CD14-positive monocyte (primary cell): Measurements from ENCODE around the gene SPATA22. TPM values are rescaled to one million over a fixed set of nuclear protein-coding genes. Genes with fewer than 3 reads are reported as not detected.

ENCODE experiments used
- DNase-seq, 3 donors: peaks; one replicate each; pipeline ENCODE4 v3.0.0-alpha.2; 2011 to 2022
- H2AFZ ChIP-seq: 2 replicates; pipeline ENCODE4 v1.6.0; 2012; ENCODE audit warnings: mild to moderate bottlenecking, low read depth, low read length, inconsistent platforms; ENCODE audit not compliant: insufficient read depth, poor library complexity, severe bottlenecking
- H3K27ac ChIP-seq, 2 donors: 1 replicate in 1 of 2; 2 replicates in 1 of 2; pipeline ENCODE4 v1.5.1; 2012 to 2013; ENCODE audit warnings: low read length in 2 of 2, control low read depth in 1 of 2, inconsistent platforms in 1 of 2, low read depth in 1 of 2, mild to moderate bottlenecking in 1 of 2
- H3K27me3 ChIP-seq, 2 donors: one replicate each; pipeline versions ENCODE4 v1.6.0 to v1.6.1; 2011 to 2013; ENCODE audit warnings: low read length in 2 of 2; ENCODE audit not compliant: control insufficient read depth in 2 of 2, insufficient read depth in 2 of 2
- H3K36me3 ChIP-seq, 2 donors: replicated peaks in 1 of 2; 1 replicate in 1 of 2; 2 replicates in 1 of 2; pipeline versions ENCODE4 v1.5.1 to v1.6.1; 2012 to 2013; ENCODE audit warnings: low read length in 2 of 2, control low read depth in 1 of 2, inconsistent platforms in 1 of 2, mild to moderate bottlenecking in 1 of 2; ENCODE audit not compliant: insufficient read depth in 2 of 2, control insufficient read depth in 1 of 2
- H3K4me1 ChIP-seq, 2 donors: 1 replicate in 1 of 2; 2 replicates in 1 of 2; pipeline versions ENCODE4 v1.5.1 to v1.6.1; 2012 to 2013; ENCODE audit warnings: low read length in 2 of 2, control low read depth in 1 of 2, inconsistent platforms in 1 of 2, mild to moderate bottlenecking in 1 of 2, moderate library complexity in 1 of 2; ENCODE audit not compliant: insufficient read depth in 2 of 2, control insufficient read depth in 1 of 2
- H3K4me2 ChIP-seq: replicated peaks from 2 replicates; pipeline ENCODE3; 2012; ENCODE audit warnings: low read length, moderate library complexity, mild to moderate bottlenecking; ENCODE audit not compliant: poor library complexity, severe bottlenecking; ENCODE audit errors: extremely low read depth
- H3K4me3 ChIP-seq, 3 experiments: fragments of 200-600 bp in 1 of 3; sonication (generic) in 1 of 3; replicated peaks in 1 of 3; 1 replicate in 2 of 3; 2 replicates in 1 of 3; pipeline ENCODE4 v1.5.1; 2011 to 2013; ENCODE audit warnings: low read length in 3 of 3, mild to moderate bottlenecking in 3 of 3, control low read depth in 2 of 3, low read depth in 2 of 3, inconsistent platforms in 1 of 3, moderate library complexity in 1 of 3
- H3K79me2 ChIP-seq: 2 replicates; pipeline ENCODE4 v1.6.0; 2012; ENCODE audit warnings: mild to moderate bottlenecking, control low read depth, inconsistent platforms, low read length, moderate library complexity; ENCODE audit not compliant: insufficient read depth
- H3K9ac ChIP-seq: 2 replicates; pipeline ENCODE4 v1.6.0; 2017; ENCODE audit warnings: low read length, mild to moderate bottlenecking; ENCODE audit not compliant: insufficient read depth, poor library complexity, severe bottlenecking
- H3K9me3 ChIP-seq, 2 donors: replicated peaks in 1 of 2; 1 replicate in 1 of 2; 2 replicates in 1 of 2; pipeline versions ENCODE4 v1.5.1 to v1.6.1; 2012 to 2013; ENCODE audit warnings: low read length in 2 of 2, control low read depth in 1 of 2; ENCODE audit not compliant: control insufficient read depth in 1 of 2, insufficient read depth in 1 of 2
- H4K20me1 ChIP-seq: 2 replicates; pipeline ENCODE4 v1.6.0; 2012; ENCODE audit warnings: mild to moderate bottlenecking, low read length, control low read depth, moderate library complexity; ENCODE audit not compliant: insufficient read depth
- H3K27ac Mint-ChIP-seq, 7 donors: one replicate each; pipeline ENCODE4 v1.8.0; 2020; ENCODE audit warnings: mild to moderate bottlenecking in 7 of 7, mixed read lengths in 7 of 7, moderate library complexity in 6 of 7, inconsistent platforms in 2 of 7
- H3K27me3 Mint-ChIP-seq, 3 donors: one replicate each; pipeline ENCODE4 v1.8.0; 2021 to 2022; ENCODE audit warnings: low read depth in 3 of 3, mild to moderate bottlenecking in 3 of 3, mixed read lengths in 3 of 3, moderate library complexity in 3 of 3, inconsistent platforms in 1 of 3
- H3K36me3 Mint-ChIP-seq, 2 donors: one replicate each; pipeline ENCODE4 v1.8.0; 2020; ENCODE audit warnings: mixed read lengths in 2 of 2, inconsistent platforms in 1 of 2, mild to moderate bottlenecking in 1 of 2
- H3K4me1 Mint-ChIP-seq: one replicate; pipeline ENCODE4 v1.8.0; 2020; ENCODE audit warnings: mild to moderate bottlenecking, mixed read lengths
- H3K4me3 Mint-ChIP-seq, 2 donors: one replicate each; pipeline ENCODE4 v1.8.0; 2020; ENCODE audit warnings: mild to moderate bottlenecking in 2 of 2, mixed read lengths in 2 of 2, moderate library complexity in 1 of 2
- H3K9me3 Mint-ChIP-seq, 7 donors: one replicate each; pipeline ENCODE4 v1.8.0; 2020 to 2022; ENCODE audit warnings: mixed read lengths in 7 of 7, mild to moderate bottlenecking in 6 of 7, moderate library complexity in 6 of 7, inconsistent platforms in 2 of 7
- WGBS: methylation state at CpG from one replicate; pipeline ENCODE4 v1.1.5; 2013; ENCODE audit warnings: missing lambda C conversion rate; ENCODE audit not compliant: insufficient coverage; 5-methylcytosine and 5-hydroxymethylcytosine counted together
- intact Hi-C, 2 donors: fragments of 100-400 bp; cut with micrococcal nuclease; formaldehyde crosslinking; loops; one replicate each; pipeline versions ENCODE4 v1.15.0 to v1.15.1; 2023
- polyA plus RNA-seq, 3 donors: library from polyadenylated mRNA; depleted of rRNA in 1 of 3; unstranded in 2 of 3; stranded (reverse) in 1 of 3; fragments of 300-500 nt in 2 of 3; fragments of >200 nt in 1 of 3; fragmentation: Illumina TruSeq in 2 of 3; gene quantifications; 1 replicate in 2 of 3; 2 replicates in 1 of 3; pipeline ENCODE4 v1.2.3, GENCODE V29; 2012 to 2021
- TF ChIP-seq, protein P1 (sequence below): fragments of 200-600 bp; IDR thresholded peaks from one replicate; pipeline ENCODE4 v1.8.0; 2022; ENCODE audit warnings: antibody characterized with exemption, mild to moderate bottlenecking

Gene SPATA22
- polyA plus RNA-seq, 3 donors = 0.13 TPM; not detected in 2

GRCh38 chr17:3475251-3475685, 3.6 kb upstream of the SPATA22 start:
- peaks cover 3 to 16% (median 9%) of the 10 kb centered on the region in 7 donors for H3K9me3 Mint-ChIP-seq
- WGBS = 100% methylated on average over 1 of the region's 4 CpGs
- H3K4me1 Mint-ChIP-seq = peaks cover 5% of the 10 kb centered on the region
- no peak overlapping the region for H3K27ac ChIP-seq
- peaks cover 2 to 9% (median 8%) of the 10 kb centered on the region in 3 donors for H3K27me3 Mint-ChIP-seq
- H3K36me3 Mint-ChIP-seq = no peaks in the 10 kb centered on the region
- no peak overlapping the region for H3K9ac ChIP-seq
- TF ChIP-seq, protein P1, sequence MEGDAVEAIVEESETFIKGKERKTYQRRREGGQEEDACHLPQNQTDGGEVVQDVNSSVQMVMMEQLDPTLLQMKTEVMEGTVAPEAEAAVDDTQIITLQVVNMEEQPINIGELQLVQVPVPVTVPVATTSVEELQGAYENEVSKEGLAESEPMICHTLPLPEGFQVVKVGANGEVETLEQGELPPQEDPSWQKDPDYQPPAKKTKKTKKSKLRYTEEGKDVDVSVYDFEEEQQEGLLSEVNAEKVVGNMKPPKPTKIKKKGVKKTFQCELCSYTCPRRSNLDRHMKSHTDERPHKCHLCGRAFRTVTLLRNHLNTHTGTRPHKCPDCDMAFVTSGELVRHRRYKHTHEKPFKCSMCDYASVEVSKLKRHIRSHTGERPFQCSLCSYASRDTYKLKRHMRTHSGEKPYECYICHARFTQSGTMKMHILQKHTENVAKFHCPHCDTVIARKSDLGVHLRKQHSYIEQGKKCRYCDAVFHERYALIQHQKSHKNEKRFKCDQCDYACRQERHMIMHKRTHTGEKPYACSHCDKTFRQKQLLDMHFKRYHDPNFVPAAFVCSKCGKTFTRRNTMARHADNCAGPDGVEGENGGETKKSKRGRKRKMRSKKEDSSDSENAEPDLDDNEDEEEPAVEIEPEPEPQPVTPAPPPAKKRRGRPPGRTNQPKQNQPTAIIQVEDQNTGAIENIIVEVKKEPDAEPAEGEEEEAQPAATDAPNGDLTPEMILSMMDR = no peak
- no peak overlapping the region for H3K4me2 ChIP-seq
- peaks cover 0 to 3% of the 10 kb centered on the region in 2 donors for H3K9me3 ChIP-seq
- H3K4me3 Mint-ChIP-seq = no peak overlapping the region
- DNase-seq = no peak
- H3K27me3 ChIP-seq = no peaks in the 10 kb centered on the region
- intact Hi-C loops = no loop called here
- H3K4me1 ChIP-seq = no peaks in the 10 kb centered on the region
- no peak overlapping the region for H3K27ac Mint-ChIP-seq
- no peak overlapping the region for H3K4me3 ChIP-seq
- no peaks in the 10 kb centered on the region for H3K79me2 ChIP-seq
- no peaks in the 10 kb centered on the region for H4K20me1 ChIP-seq
- H3K36me3 ChIP-seq = no peaks in the 10 kb centered on the region
- no peak overlapping the region for H2AFZ ChIP-seq

- Mint-ChIP-seq H3K27ac (no peak overlapping the region), H3K4me1 (peaks cover 5% of the 10 kb centered on the region), H3K4me3 (no peak overlapping the region), H3K27me3 (peaks cover 2 to 9% (median 6%) of the 10 kb centered on the region in 3 donors), H3K9me3 (peaks cover 3 to 18% (median 9%) of the 10 kb centered on the region in 7 donors), H3K36me3 (no peaks in the 10 kb centered on the region)
- Histone ChIP-seq H3K4me1 (no peaks in the 10 kb centered on the region), H2AFZ (no peak overlapping the region), H3K4me2 (no peak overlapping the region), H3K9me3 (peaks cover 0 to 3% of the 10 kb centered on the region in 2 donors), H3K36me3 (no peaks in the 10 kb centered on the region), H3K4me3 (no peak overlapping the region), H3K9ac (no peak overlapping the region), H3K27me3 (no peaks in the 10 kb centered on the region), H3K79me2 (no peaks in the 10 kb centered on the region), H3K27ac (no peak overlapping the region), H4K20me1 (no peaks in the 10 kb centered on the region)
- TF ChIP-seq, protein P1 = no peak
- DNase-seq = no peak
- intact Hi-C loops = no loop called here
- WGBS = no CpG with 5 or more reads among the region's 3 CpGs
Measured at GRCh38 chr17:3474212-3474611, 2.6 kb upstream of the SPATA22 start.
